ENCODE results near the gene SLC22A3. TPM values are rescaled to one million over a fixed set of nuclear protein-coding genes. Genes with fewer than 3 reads are reported as not detected.
"Not testable (repeated sequence)": the region's sequence is repeated elsewhere in the genome, so short reads cannot be mapped to it uniquely, and the experiment has no call there.

Gene SLC22A3
- total RNA-seq, 3 donors from 2014 or later (not counting 1 experiment from before 2014, with no cell fraction given): not detected

DNA sequence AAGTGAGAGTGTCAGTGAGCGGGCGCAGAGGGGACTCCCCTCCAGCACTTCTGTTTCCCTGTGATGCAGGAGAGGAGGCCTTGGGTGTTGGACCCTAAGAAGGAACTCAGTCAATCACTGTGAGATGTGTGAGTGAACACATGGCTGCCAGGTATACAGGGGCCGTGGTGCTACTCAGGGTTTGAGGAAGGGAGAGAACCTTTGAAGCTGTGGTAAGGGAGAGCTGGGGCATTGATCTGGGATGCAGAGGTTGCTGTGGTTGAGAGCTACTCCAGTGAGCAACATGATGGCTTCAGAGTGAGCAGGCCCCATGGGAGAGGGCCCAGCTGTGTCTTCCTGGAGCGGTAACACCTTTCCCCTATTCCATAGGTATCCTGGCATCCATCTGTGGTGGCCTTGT, 99.2 kb downstream of the SLC22A3 start:
- Histone ChIP-seq H3K4me3 (ENCODE audit: low read length) (no peak overlapping the region), H3K36me3 (ENCODE audit: control insufficient read depth, insufficient read depth, low read length) (no peaks in the 10 kb centered on the region), H3K27ac (ENCODE audit: low read length) (no peak overlapping the region), H3K4me1 (ENCODE audit: control insufficient read depth, insufficient read depth, low read length) (peaks cover 4% of the 10 kb centered on the region), H3K27me3 (ENCODE audit: control insufficient read depth, insufficient read depth, low read length) (no peaks in the 10 kb centered on the region), H3K9me3 (ENCODE audit: control insufficient read depth, insufficient read depth, low read length) (no peaks in the 10 kb centered on the region)
- Mint-ChIP-seq H3K27me3 (ENCODE audit: low read depth in 2 of 2) (no peaks in the 10 kb centered on the region), H3K9me3 (no peaks in the 10 kb centered on the region), H3K36me3 (peaks cover 13% of the 10 kb centered on the region), H3K4me1 (peaks cover 20 to 36% of the 10 kb centered on the region in 2 donors), H3K27ac (peak overlapping the region in 1 of 2 donors; percentile 8), H3K4me3 (no peak overlapping the region)
- whole genome bisulfite sequencing (ENCODE audit: insufficient coverage): 89% methylated on average over 3 of the region's 4 CpGs
- no peak for DNase-seq
- TF ChIP-seq CTCF (IDR thresholded peaks at IDR 0.05): no peak
- no peak for ATAC-seq
- intact Hi-C loops (cut with micrococcal nuclease): no loop called here

DNA sequence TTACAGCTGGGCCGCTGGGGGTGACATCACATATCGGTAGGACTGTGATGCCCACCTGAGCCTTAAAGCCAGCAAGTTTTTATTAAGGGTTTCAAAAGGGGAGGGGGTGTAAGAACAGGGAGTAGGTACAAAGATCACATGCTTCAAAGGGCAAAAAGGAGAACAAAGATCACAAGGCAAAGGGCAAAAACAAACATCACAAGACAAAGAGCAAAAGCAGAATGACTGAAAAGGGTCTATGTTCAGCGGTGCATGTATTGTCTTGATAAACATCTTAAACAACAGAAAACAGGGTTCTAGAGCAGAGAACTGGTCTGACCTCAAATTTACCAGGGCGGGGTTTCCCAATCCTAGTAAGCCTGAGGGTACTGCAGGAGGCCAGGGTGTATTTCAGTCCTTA, 101.6 kb downstream of the SLC22A3 start:
- ATAC-seq; DNase-seq; intact Hi-C loops (cut with micrococcal nuclease); H3K4me3 Mint-ChIP-seq; H3K9me3 Mint-ChIP-seq; H3K27me3 Mint-ChIP-seq (ENCODE audit: low read depth in 2 of 2); H3K27ac ChIP-seq (ENCODE audit: low read length); H3K4me3 ChIP-seq (ENCODE audit: low read length); H3K27me3 ChIP-seq (ENCODE audit: control insufficient read depth, insufficient read depth, low read length); H3K9me3 ChIP-seq (ENCODE audit: control insufficient read depth, insufficient read depth, low read length); H3K27ac Mint-ChIP-seq; H3K4me1 ChIP-seq (ENCODE audit: control insufficient read depth, insufficient read depth, low read length); H3K36me3 ChIP-seq (ENCODE audit: control insufficient read depth, insufficient read depth, low read length): not testable (repeated sequence)
- 91% methylated on average over 4 of the region's 4 CpGs for WGBS (ENCODE audit: insufficient coverage)
- peaks cover 15 to 31% of the 10 kb centered on the region in 2 donors for H3K4me1 Mint-ChIP-seq
- peaks cover 20% of the 10 kb centered on the region for H3K36me3 Mint-ChIP-seq

- H3K27me3 ChIP-seq (ENCODE audit: control insufficient read depth, insufficient read depth, low read length): no peaks in the 10 kb centered on the region
- 96% methylated on average over 3 of the region's 5 CpGs for WGBS (ENCODE audit: insufficient coverage)
- H3K9me3 Mint-ChIP-seq: no peaks in the 10 kb centered on the region
- DNase-seq (no peak), ATAC-seq (no peak)
- H3K4me3 ChIP-seq (ENCODE audit: low read length): no peak overlapping the region
- intact Hi-C loops (cut with micrococcal nuclease): no loop called here
- H3K36me3 ChIP-seq (ENCODE audit: control insufficient read depth, insufficient read depth, low read length): no peaks in the 10 kb centered on the region
- peaks cover 17% of the 10 kb centered on the region for H3K36me3 Mint-ChIP-seq
- no peaks in the 10 kb centered on the region for H3K27me3 Mint-ChIP-seq (ENCODE audit: low read depth in 2 of 2)
- peaks cover 6% of the 10 kb centered on the region for H3K4me1 ChIP-seq (ENCODE audit: control insufficient read depth, insufficient read depth, low read length)
- no peak for TF ChIP-seq CTCF (IDR thresholded peaks at IDR 0.05)
- no peaks in the 10 kb centered on the region for H3K9me3 ChIP-seq (ENCODE audit: control insufficient read depth, insufficient read depth, low read length)
- no peak overlapping the region for H3K27ac Mint-ChIP-seq
- H3K4me1 Mint-ChIP-seq: peaks cover 6 to 20% of the 10 kb centered on the region in 2 donors
- no peak overlapping the region for H3K27ac ChIP-seq (ENCODE audit: low read length)
- H3K4me3 Mint-ChIP-seq: no peak overlapping the region
Measured at GRCh38 chr6:160450849-160451248, 102.7 kb downstream of the SLC22A3 start.

- intact Hi-C loops (cut with micrococcal nuclease): no loop called here
- DNase-seq (no peak), ATAC-seq (no peak)
- H3K36me3 ChIP-seq (ENCODE audit: control insufficient read depth, insufficient read depth, low read length): no peaks in the 10 kb centered on the region
- no peak overlapping the region for H3K4me3 ChIP-seq (ENCODE audit: low read length)
- peaks cover 36% of the 10 kb centered on the region for H3K4me1 ChIP-seq (ENCODE audit: control insufficient read depth, insufficient read depth, low read length)
- no peaks in the 10 kb centered on the region for H3K27me3 Mint-ChIP-seq (ENCODE audit: low read depth in 2 of 2)
- no peak overlapping the region for H3K27ac Mint-ChIP-seq
- H3K9me3 Mint-ChIP-seq: no peaks in the 10 kb centered on the region
- H3K27ac ChIP-seq (ENCODE audit: low read length): no peak overlapping the region
- WGBS (ENCODE audit: insufficient coverage): 93% methylated on average over 6 of the region's 6 CpGs
- no peaks in the 10 kb centered on the region for H3K4me1 Mint-ChIP-seq
- TF ChIP-seq CTCF (IDR thresholded peaks at IDR 0.05): no peak
- peaks cover 17% of the 10 kb centered on the region for H3K36me3 Mint-ChIP-seq
- no peak overlapping the region for H3K4me3 Mint-ChIP-seq
- H3K27me3 ChIP-seq (ENCODE audit: control insufficient read depth, insufficient read depth, low read length): no peaks in the 10 kb centered on the region
- H3K9me3 ChIP-seq (ENCODE audit: control insufficient read depth, insufficient read depth, low read length): no peaks in the 10 kb centered on the region
Measured at GRCh38 chr6:160454303-160454702, 106.1 kb downstream of the SLC22A3 start.
